ENCODE measurements around the gene TOP1. TPM values are rescaled to one million over a fixed set of nuclear protein-coding genes. Genes with fewer than 3 reads are reported as not detected.

TOP1 gene
- total RNA-seq, 3 donors from 2014 or later (not counting 1 experiment from before 2014, with no cell fraction given) = 32.2 to 36.3 (median 36.3) TPM

DNA sequence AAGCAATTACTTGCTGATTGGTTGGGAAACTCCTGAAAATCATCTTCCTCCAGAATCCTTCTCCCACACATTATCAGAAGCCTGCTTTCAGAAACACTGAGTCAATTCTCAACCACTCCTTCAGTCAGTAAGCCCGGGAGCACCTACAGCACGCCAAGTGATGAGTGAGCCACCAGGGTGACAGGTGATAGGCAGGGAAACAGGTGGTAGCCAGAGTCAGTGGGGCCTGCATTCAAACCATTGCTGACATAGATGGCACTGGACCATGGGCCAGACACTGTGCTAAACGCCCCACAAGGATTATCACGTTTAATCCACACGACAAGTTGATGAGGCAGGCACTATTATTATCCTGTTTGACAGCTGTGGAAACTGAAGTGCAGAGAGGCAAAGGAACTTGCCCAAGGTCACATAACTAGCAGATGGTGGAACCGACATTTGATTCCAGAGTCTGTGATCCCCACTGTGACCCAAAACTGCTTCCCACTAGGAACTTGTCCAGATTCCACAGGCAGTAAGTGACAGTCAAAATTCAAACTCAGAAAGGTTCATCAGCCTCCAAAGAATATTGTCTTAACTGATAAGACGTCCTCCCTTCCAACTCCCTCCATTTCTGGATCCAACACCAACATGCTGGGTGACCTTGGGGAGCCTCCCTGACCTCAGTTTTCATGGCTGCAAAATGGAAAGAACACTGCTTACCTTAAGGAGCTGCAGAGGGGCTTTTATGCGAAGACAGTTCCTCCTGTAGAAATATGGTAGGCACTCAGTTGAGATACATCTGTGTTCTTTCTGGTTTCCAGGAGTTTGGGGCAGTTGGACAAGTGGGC lies 23.9 kb upstream of the TOP1 start:
- no peaks in the 10 kb centered on the region for H3K27me3 Mint-ChIP-seq (ENCODE audit: low read depth in 2 of 2)
- intact Hi-C loops (cut with micrococcal nuclease) = no loop called here
- Histone ChIP-seq H3K4me1 (ENCODE audit: control insufficient read depth, insufficient read depth, low read length) (peaks cover 41% of the 10 kb centered on the region), H3K27me3 (ENCODE audit: control insufficient read depth, insufficient read depth, low read length) (no peaks in the 10 kb centered on the region), H3K4me3 (ENCODE audit: low read length) (no peak overlapping the region), H3K27ac (ENCODE audit: low read length) (no peak overlapping the region), H3K36me3 (ENCODE audit: control insufficient read depth, insufficient read depth, low read length) (no peaks in the 10 kb centered on the region), H3K9me3 (ENCODE audit: control insufficient read depth, insufficient read depth, low read length) (no peaks in the 10 kb centered on the region)
- no peaks in the 10 kb centered on the region for H3K36me3 Mint-ChIP-seq
- peak overlapping the region; percentile 20 to 82 for H3K27ac Mint-ChIP-seq
- H3K4me1 Mint-ChIP-seq = peaks cover 20 to 24% of the 10 kb centered on the region in 2 donors
- H3K4me3 Mint-ChIP-seq = no peak overlapping the region
- 82% methylated on average over 8 of the region's 8 CpGs for WGBS (ENCODE audit: insufficient coverage)
- TF ChIP-seq, protein P1, sequence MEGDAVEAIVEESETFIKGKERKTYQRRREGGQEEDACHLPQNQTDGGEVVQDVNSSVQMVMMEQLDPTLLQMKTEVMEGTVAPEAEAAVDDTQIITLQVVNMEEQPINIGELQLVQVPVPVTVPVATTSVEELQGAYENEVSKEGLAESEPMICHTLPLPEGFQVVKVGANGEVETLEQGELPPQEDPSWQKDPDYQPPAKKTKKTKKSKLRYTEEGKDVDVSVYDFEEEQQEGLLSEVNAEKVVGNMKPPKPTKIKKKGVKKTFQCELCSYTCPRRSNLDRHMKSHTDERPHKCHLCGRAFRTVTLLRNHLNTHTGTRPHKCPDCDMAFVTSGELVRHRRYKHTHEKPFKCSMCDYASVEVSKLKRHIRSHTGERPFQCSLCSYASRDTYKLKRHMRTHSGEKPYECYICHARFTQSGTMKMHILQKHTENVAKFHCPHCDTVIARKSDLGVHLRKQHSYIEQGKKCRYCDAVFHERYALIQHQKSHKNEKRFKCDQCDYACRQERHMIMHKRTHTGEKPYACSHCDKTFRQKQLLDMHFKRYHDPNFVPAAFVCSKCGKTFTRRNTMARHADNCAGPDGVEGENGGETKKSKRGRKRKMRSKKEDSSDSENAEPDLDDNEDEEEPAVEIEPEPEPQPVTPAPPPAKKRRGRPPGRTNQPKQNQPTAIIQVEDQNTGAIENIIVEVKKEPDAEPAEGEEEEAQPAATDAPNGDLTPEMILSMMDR (IDR thresholded peaks at IDR 0.05) = no peak
- H3K9me3 Mint-ChIP-seq = no peaks in the 10 kb centered on the region
- DNase-seq (no peak), ATAC-seq (no peak)

DNA sequence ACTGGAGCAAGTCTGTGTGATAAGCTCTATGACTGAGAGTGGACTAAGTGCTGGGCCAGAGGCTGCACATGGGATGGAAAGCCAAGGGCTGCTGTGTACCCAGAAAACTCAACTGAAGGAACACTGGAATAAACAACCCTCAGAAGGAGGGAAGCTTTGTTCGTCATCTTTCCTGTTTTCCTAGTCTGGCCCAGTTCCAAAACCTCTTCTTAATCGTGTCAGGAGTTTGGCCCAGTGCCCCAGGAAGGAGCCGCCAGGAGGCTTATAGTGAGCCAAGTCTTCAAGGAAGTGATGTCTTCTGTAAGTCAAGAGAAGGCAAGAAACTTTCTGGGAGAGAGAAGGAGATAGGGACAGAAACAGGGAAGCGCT lies 23.3 kb upstream of the TOP1 start:
- no peaks in the 10 kb centered on the region for H3K9me3 Mint-ChIP-seq
- Histone ChIP-seq H3K27me3 (ENCODE audit: control insufficient read depth, insufficient read depth, low read length) (no peaks in the 10 kb centered on the region), H3K27ac (ENCODE audit: low read length) (no peak overlapping the region), H3K4me1 (ENCODE audit: control insufficient read depth, insufficient read depth, low read length) (peaks cover 41% of the 10 kb centered on the region), H3K36me3 (ENCODE audit: control insufficient read depth, insufficient read depth, low read length) (no peaks in the 10 kb centered on the region), H3K4me3 (ENCODE audit: low read length) (no peak overlapping the region), H3K9me3 (ENCODE audit: control insufficient read depth, insufficient read depth, low read length) (no peaks in the 10 kb centered on the region)
- H3K4me1 Mint-ChIP-seq = peaks cover 20 to 24% of the 10 kb centered on the region in 2 donors
- intact Hi-C loops (cut with micrococcal nuclease) = no loop called here
- no peak for ATAC-seq
- no peak for DNase-seq
- no peaks in the 10 kb centered on the region for H3K36me3 Mint-ChIP-seq
- no peaks in the 10 kb centered on the region for H3K27me3 Mint-ChIP-seq (ENCODE audit: low read depth in 2 of 2)
- H3K27ac Mint-ChIP-seq = peak overlapping the region in 1 of 2 donors; percentile 20
- WGBS (ENCODE audit: insufficient coverage) = 67% methylated on average over 4 of the region's 4 CpGs
- TF ChIP-seq, protein P1 (IDR thresholded peaks at IDR 0.05) = no peak
- H3K4me3 Mint-ChIP-seq = no peak overlapping the region

DNA sequence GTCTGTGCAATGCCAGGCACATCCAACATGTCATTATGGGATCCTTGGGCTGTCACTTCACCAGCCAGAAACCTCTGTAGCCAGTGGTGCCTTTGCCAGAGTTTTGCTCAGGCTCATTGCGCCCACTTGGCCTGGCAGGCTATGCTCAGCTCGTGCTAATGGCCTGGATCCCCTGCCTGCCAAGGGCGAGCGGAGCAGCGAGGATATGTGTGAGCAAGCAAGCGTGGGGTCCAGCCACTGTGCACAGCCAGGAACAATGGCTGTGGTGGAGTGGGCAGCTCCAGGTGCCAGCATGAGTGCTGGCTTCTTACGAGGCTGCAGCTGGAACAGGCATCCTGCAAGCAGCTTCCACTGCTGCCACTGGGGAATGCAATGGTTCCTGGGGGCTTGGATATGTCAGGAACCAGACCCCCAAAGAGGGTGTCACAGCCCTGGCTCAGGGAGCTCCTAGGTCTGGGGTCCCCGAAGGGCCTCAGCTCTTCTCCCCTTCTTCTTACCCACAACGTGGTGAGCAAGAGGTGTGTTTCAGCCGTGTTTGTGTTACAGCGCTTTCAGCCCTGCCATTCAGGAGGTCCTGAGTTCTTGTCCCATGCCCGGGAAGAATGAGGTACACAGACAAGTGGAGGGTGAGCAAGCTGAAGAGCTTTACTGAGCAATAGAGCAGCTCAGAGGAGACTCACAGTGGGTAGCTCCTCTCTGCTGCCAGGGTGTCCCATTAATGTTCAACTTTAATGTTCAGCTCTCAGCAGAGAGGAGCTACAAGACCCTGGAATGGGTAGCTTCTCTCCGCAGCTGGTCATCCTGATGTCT lies 22.3 kb upstream of the TOP1 start:
- Mint-ChIP-seq H3K9me3 (no peaks in the 10 kb centered on the region), H3K27me3 (ENCODE audit: low read depth in 2 of 2) (no peaks in the 10 kb centered on the region), H3K4me3 (no peak overlapping the region), H3K36me3 (no peaks in the 10 kb centered on the region), H3K4me1 (peaks cover 21 to 24% of the 10 kb centered on the region in 2 donors), H3K27ac (no peak overlapping the region)
- DNase-seq (no peak), ATAC-seq (no peak)
- WGBS (ENCODE audit: insufficient coverage) = 97% methylated on average over 13 of the region's 13 CpGs
- Histone ChIP-seq H3K4me3 (ENCODE audit: low read length) (no peak overlapping the region), H3K36me3 (ENCODE audit: control insufficient read depth, insufficient read depth, low read length) (no peaks in the 10 kb centered on the region), H3K9me3 (ENCODE audit: control insufficient read depth, insufficient read depth, low read length) (no peaks in the 10 kb centered on the region), H3K27ac (ENCODE audit: low read length) (no peak overlapping the region), H3K27me3 (ENCODE audit: control insufficient read depth, insufficient read depth, low read length) (no peaks in the 10 kb centered on the region), H3K4me1 (ENCODE audit: control insufficient read depth, insufficient read depth, low read length) (peaks cover 48% of the 10 kb centered on the region)
- intact Hi-C loops (cut with micrococcal nuclease) = no loop called here
- TF ChIP-seq, protein P1 (IDR thresholded peaks at IDR 0.05) = no peak
